ENCODE results near the gene PLA1A. TPM values are rescaled to one million over a fixed set of nuclear protein-coding genes. Genes with fewer than 3 reads are reported as not detected.

Gene PLA1A
- total RNA-seq, 1 donor from 2014 or later: 0.29 TPM

GRCh38 chr3:119652306-119653033, 54.8 kb downstream of the PLA1A start:
- no peak overlapping the region for H3K4me3 Mint-ChIP-seq
- H3K36me3 Mint-ChIP-seq (ENCODE audit: low read depth): peaks cover 1% of the 10 kb centered on the region
- intact Hi-C loops (cut with micrococcal nuclease): no loop called here
- no peak overlapping the region for H3K27ac Mint-ChIP-seq
- no peaks in the 10 kb centered on the region for H3K9me3 Mint-ChIP-seq
- DNase-seq (ENCODE audit: low spot score): no peak
- no peaks in the 10 kb centered on the region for H3K27me3 Mint-ChIP-seq (ENCODE audit: insufficient read depth)
- H3K4me1 Mint-ChIP-seq (ENCODE audit: low read depth): peaks cover 1% of the 10 kb centered on the region

GRCh38 chr3:119653876-119654275, 56.2 kb downstream of the PLA1A start:
- intact Hi-C loops (cut with micrococcal nuclease): no loop called here
- Mint-ChIP-seq H3K27ac (no peak overlapping the region), H3K36me3 (ENCODE audit: low read depth) (peaks cover 1% of the 10 kb centered on the region), H3K4me1 (ENCODE audit: low read depth) (peaks cover 11% of the 10 kb centered on the region), H3K4me3 (no peak overlapping the region), H3K27me3 (ENCODE audit: insufficient read depth) (no peaks in the 10 kb centered on the region), H3K9me3 (no peaks in the 10 kb centered on the region)
- no peak for DNase-seq (ENCODE audit: low spot score)

GRCh38 chr3:119657887-119658702, 60.4 kb downstream of the PLA1A start:
- peaks cover 22% of the 10 kb centered on the region for H3K4me1 Mint-ChIP-seq (ENCODE audit: low read depth)
- intact Hi-C loops (cut with micrococcal nuclease): no loop called here
- no peaks in the 10 kb centered on the region for H3K27me3 Mint-ChIP-seq (ENCODE audit: insufficient read depth)
- peaks cover 1% of the 10 kb centered on the region for H3K36me3 Mint-ChIP-seq (ENCODE audit: low read depth)
- H3K9me3 Mint-ChIP-seq: no peaks in the 10 kb centered on the region
- no peak overlapping the region for H3K27ac Mint-ChIP-seq
- no peak overlapping the region for H3K4me3 Mint-ChIP-seq
- no peak for DNase-seq (ENCODE audit: low spot score)

GRCh38 chr3:119658994-119659393, 61.3 kb downstream of the PLA1A start:
- DNase-seq (ENCODE audit: low spot score): no peak
- H3K4me1 Mint-ChIP-seq (ENCODE audit: low read depth): peaks cover 22% of the 10 kb centered on the region
- no peaks in the 10 kb centered on the region for H3K27me3 Mint-ChIP-seq (ENCODE audit: insufficient read depth)
- H3K27ac Mint-ChIP-seq: no peak overlapping the region
- H3K36me3 Mint-ChIP-seq (ENCODE audit: low read depth): peaks cover 1% of the 10 kb centered on the region
- intact Hi-C loops (cut with micrococcal nuclease): no loop called here
- no peak overlapping the region for H3K4me3 Mint-ChIP-seq
- H3K9me3 Mint-ChIP-seq: no peaks in the 10 kb centered on the region

- intact Hi-C loops (cut with micrococcal nuclease): no loop called here
- H3K27me3 Mint-ChIP-seq (ENCODE audit: insufficient read depth): no peaks in the 10 kb centered on the region
- H3K36me3 Mint-ChIP-seq (ENCODE audit: low read depth): peaks cover 1% of the 10 kb centered on the region
Observed at GRCh38 chr3:119659606-119660291, 62.1 kb downstream of the PLA1A start.

GRCh38 chr3:119660474-119661440, 63.1 kb downstream of the PLA1A start, which contains the start of gene POPDC2:
Gene POPDC2 (minus strand): TSS chr3:119660589. CDS start chr3:119660423, 166 bp downstream.
- Mint-ChIP-seq H3K4me3 (no peak within 1 kb of the TSS), H3K27ac (no peak within 1 kb of the TSS), H3K9me3 (no peaks in the 10 kb centered on the region), H3K4me1 (ENCODE audit: low read depth) (peaks cover 22% of the 10 kb centered on the region), H3K27me3 (ENCODE audit: insufficient read depth) (no peaks in the 10 kb centered on the region), H3K36me3 (ENCODE audit: low read depth) (peaks cover 1% of the 10 kb centered on the region)
- intact Hi-C loops (cut with micrococcal nuclease): no loop called here
- DNase-seq (ENCODE audit: low spot score): no peak

More at GRCh38 chr3:119659606-119660291, 62.1 kb downstream of the PLA1A start:
- Mint-ChIP-seq H3K4me3 (no peak overlapping the region), H3K4me1 (ENCODE audit: low read depth) (peaks cover 22% of the 10 kb centered on the region), H3K27ac (no peak overlapping the region), H3K9me3 (no peaks in the 10 kb centered on the region)
- DNase-seq (ENCODE audit: low spot score): no peak

GRCh38 chr3:119662604-119663373, 65.1 kb downstream of the PLA1A start:
- Mint-ChIP-seq H3K4me1 (ENCODE audit: low read depth) (peaks cover 17% of the 10 kb centered on the region), H3K4me3 (no peak overlapping the region), H3K27me3 (ENCODE audit: insufficient read depth) (no peaks in the 10 kb centered on the region), H3K36me3 (ENCODE audit: low read depth) (peaks cover 5% of the 10 kb centered on the region), H3K27ac (no peak overlapping the region), H3K9me3 (no peaks in the 10 kb centered on the region)
- intact Hi-C loops (cut with micrococcal nuclease): no loop called here
- no peak for DNase-seq (ENCODE audit: low spot score)

GRCh38 chr3:119663885-119664284, 66.2 kb downstream of the PLA1A start:
- no peak overlapping the region for H3K27ac Mint-ChIP-seq
- no peak for DNase-seq (ENCODE audit: low spot score)

GRCh38 chr3:119664370-119664769, 66.7 kb downstream of the PLA1A start:
- Mint-ChIP-seq H3K36me3 (ENCODE audit: low read depth) (peaks cover 7% of the 10 kb centered on the region), H3K4me3 (no peak overlapping the region), H3K4me1 (ENCODE audit: low read depth) (peaks cover 11% of the 10 kb centered on the region), H3K27me3 (ENCODE audit: insufficient read depth) (no peaks in the 10 kb centered on the region), H3K9me3 (no peaks in the 10 kb centered on the region), H3K27ac (no peak overlapping the region)
- DNase-seq (ENCODE audit: low spot score): no peak
- intact Hi-C loops (cut with micrococcal nuclease): no loop called here

More at GRCh38 chr3:119663885-119664284, 66.2 kb downstream of the PLA1A start:
- Mint-ChIP-seq H3K9me3 (no peaks in the 10 kb centered on the region), H3K36me3 (ENCODE audit: low read depth) (peaks cover 5% of the 10 kb centered on the region), H3K4me3 (no peak overlapping the region), H3K4me1 (ENCODE audit: low read depth) (peaks cover 11% of the 10 kb centered on the region), H3K27me3 (ENCODE audit: insufficient read depth) (no peaks in the 10 kb centered on the region)
- intact Hi-C loops (cut with micrococcal nuclease): no loop called here

- intact Hi-C loops (cut with micrococcal nuclease): no loop called here
- Mint-ChIP-seq H3K27me3 (ENCODE audit: insufficient read depth) (no peaks in the 10 kb centered on the region), H3K27ac (no peak overlapping the region), H3K9me3 (no peaks in the 10 kb centered on the region), H3K4me1 (ENCODE audit: low read depth) (peaks cover 5% of the 10 kb centered on the region), H3K4me3 (no peak overlapping the region), H3K36me3 (ENCODE audit: low read depth) (peaks cover 11% of the 10 kb centered on the region)
- no peak for DNase-seq (ENCODE audit: low spot score)
Observed at GRCh38 chr3:119664850-119665379, 67.2 kb downstream of the PLA1A start.

- Mint-ChIP-seq H3K27me3 (ENCODE audit: insufficient read depth) (no peaks in the 10 kb centered on the region), H3K27ac (no peak overlapping the region), H3K9me3 (no peaks in the 10 kb centered on the region), H3K4me1 (ENCODE audit: low read depth) (peaks cover 9% of the 10 kb centered on the region), H3K4me3 (no peak overlapping the region), H3K36me3 (ENCODE audit: low read depth) (peaks cover 20% of the 10 kb centered on the region)
- intact Hi-C loops (cut with micrococcal nuclease): no loop called here
- DNase-seq (ENCODE audit: low spot score): no peak
Observed at GRCh38 chr3:119665954-119666559, 68.4 kb downstream of the PLA1A start.

All from activated T-helper 1 cell treated with anti-CD3 and anti-CD28 coated beads, Interleukin-12 subunit alpha, Interleukin-12 subunit beta, Interleukin-2, Interleukin-4 antibody, amounts not matched to agents 30 ng/mL and 10 ng/mL and 1 ng/mL, durations not matched to agents 14 hours and 24 hours and 36 hours (primary cell).